DND-41 (cell line): ENCODE data around the gene CCDC183.
A peak's percentile ranks its signal among the peaks of the same experiment; 100 is the strongest.

Experiments used
- ATAC-seq: fragments of 200-7000 bp; cut with Tn5 transposase; 3 replicates; pipeline ENCODE4 v1.9.1; 2021; ENCODE audit warnings: low read depth; ENCODE audit not compliant: insufficient read depth
- DNase-seq: peaks from one replicate; pipeline ENCODE4 v3.0.0-alpha.2; 2020
- H2AFZ ChIP-seq: 2 replicates; pipeline ENCODE4 v1.6.0; 2012; ENCODE audit warnings: low read depth, low read length
- H3K27ac ChIP-seq: 2 replicates; pipeline ENCODE4 v1.5.1; 2012; ENCODE audit warnings: low read length, inconsistent platforms
- H3K27me3 ChIP-seq: fragments of 200-600 bp; sonication (generic); 2 replicates; pipeline ENCODE4 v1.6.0; 2012; ENCODE audit warnings: low read length, mild to moderate bottlenecking, inconsistent platforms; ENCODE audit not compliant: insufficient read depth, poor library complexity
- H3K36me3 ChIP-seq: 2 replicates; pipeline ENCODE4 v1.5.1; 2012; ENCODE audit warnings: low read length, inconsistent platforms; ENCODE audit not compliant: insufficient read depth
- H3K4me1 ChIP-seq: 2 replicates; pipeline ENCODE4 v1.5.1; 2012; ENCODE audit warnings: mild to moderate bottlenecking, low read length; ENCODE audit not compliant: insufficient read depth
- H3K4me2 ChIP-seq: 2 replicates; pipeline ENCODE4 v1.6.0; 2012; ENCODE audit warnings: mild to moderate bottlenecking, moderate library complexity, low read length, inconsistent platforms; ENCODE audit not compliant: insufficient read depth
- H3K4me3 ChIP-seq, 2 experiments: fragments of 200-600 bp in 1 of 2; shearing (Covaris generic) in 1 of 2; 2 replicates each; pipeline ENCODE4 v1.5.1; 2012 to 2016; ENCODE audit warnings: inconsistent platforms in 2 of 2, low read length in 2 of 2, mild to moderate bottlenecking in 2 of 2, low read depth in 1 of 2, moderate library complexity in 1 of 2
- H3K79me2 ChIP-seq: 2 replicates; pipeline ENCODE4 v1.6.0; 2012; ENCODE audit warnings: low read length, inconsistent platforms; ENCODE audit not compliant: insufficient read depth
- H3K9ac ChIP-seq: 2 replicates; pipeline ENCODE4 v1.6.0; 2012; ENCODE audit warnings: low read depth, mild to moderate bottlenecking, inconsistent platforms, low read length, moderate library complexity
- H3K9me3 ChIP-seq: 2 replicates; pipeline ENCODE4 v1.5.1; 2012; ENCODE audit warnings: low read length, moderate library complexity, mild to moderate bottlenecking, inconsistent platforms; ENCODE audit not compliant: insufficient read depth, severe bottlenecking
- H4K20me1 ChIP-seq: 2 replicates; pipeline ENCODE4 v1.6.0; 2012; ENCODE audit warnings: low read length; ENCODE audit not compliant: insufficient read depth
- CTCF ChIP-seq: IDR thresholded peaks from 2 replicates; pipeline ENCODE4 v1.5.1; 2012; ENCODE audit warnings: borderline replicate concordance, low read length, moderate library complexity, mild to moderate bottlenecking; ENCODE audit not compliant: poor library complexity, severe bottlenecking; ENCODE audit errors: extremely low read depth
- EZH2 ChIP-seq: IDR thresholded peaks from 3 replicates; pipeline ENCODE4 v1.6.1; 2012; ENCODE audit warnings: borderline replicate concordance, low read depth, mild to moderate bottlenecking, moderate library complexity, low read length, inconsistent platforms; ENCODE audit not compliant: severe bottlenecking

CCDC183 gene

GRCh38 chr9:136779808-136780207 lies 16.3 kb upstream of the CCDC183 start:
- Histone ChIP-seq H4K20me1 (no peaks in the 10 kb centered on the region), H3K27ac (no peak overlapping the region)
- no peak for ATAC-seq

GRCh38 chr9:136782452-136782851 lies 13.7 kb upstream of the CCDC183 start:
- DNase-seq (no peak), ATAC-seq (no peak)
- H3K9ac ChIP-seq, result no peak overlapping the region
- no peaks in the 10 kb centered on the region for H3K9me3 ChIP-seq
- H3K4me2 ChIP-seq, result no peak overlapping the region
- no peaks in the 10 kb centered on the region for H4K20me1 ChIP-seq
- H2AFZ ChIP-seq, result no peak overlapping the region
- no peak overlapping the region for H3K4me3 ChIP-seq
- no peak overlapping the region for H3K27ac ChIP-seq
- H3K27me3 ChIP-seq, result peaks cover 12% of the 10 kb centered on the region
- H3K4me1 ChIP-seq, result peaks cover 2% of the 10 kb centered on the region
- no peaks in the 10 kb centered on the region for H3K36me3 ChIP-seq
- no peak for TF ChIP-seq CTCF
- no peak for TF ChIP-seq EZH2
- no peaks in the 10 kb centered on the region for H3K79me2 ChIP-seq

More at GRCh38 chr9:136779808-136780207, 16.3 kb upstream of the CCDC183 start:
- Histone ChIP-seq H3K36me3 (no peaks in the 10 kb centered on the region), H3K4me3 (no peak overlapping the region), H3K27me3 (peaks cover 12% of the 10 kb centered on the region), H3K4me1 (no peaks in the 10 kb centered on the region), H2AFZ (no peak overlapping the region), H3K4me2 (no peak overlapping the region), H3K79me2 (no peaks in the 10 kb centered on the region), H3K9ac (no peak overlapping the region), H3K9me3 (no peaks in the 10 kb centered on the region)
- no peak for DNase-seq
- TF ChIP-seq CTCF (no peak), EZH2 (no peak)

- H3K9me3 ChIP-seq, result no peaks in the 10 kb centered on the region
- H3K9ac ChIP-seq, result no peak overlapping the region
- peaks cover 5% of the 10 kb centered on the region for H3K27me3 ChIP-seq
- TF ChIP-seq EZH2 (no peak), CTCF (peak; percentile 34)
- no peaks in the 10 kb centered on the region for H4K20me1 ChIP-seq
- no peaks in the 10 kb centered on the region for H3K79me2 ChIP-seq
- no peak for DNase-seq
- no peak overlapping the region for H3K27ac ChIP-seq
- no peak overlapping the region for H3K4me2 ChIP-seq
- no peak overlapping the region for H3K4me3 ChIP-seq
- ATAC-seq, result no peak
- no peak overlapping the region for H2AFZ ChIP-seq
- H3K4me1 ChIP-seq, result peaks cover 8% of the 10 kb centered on the region
- no peaks in the 10 kb centered on the region for H3K36me3 ChIP-seq
Observed at GRCh38 chr9:136784249-136784996, 11.7 kb upstream of the CCDC183 start.
